Measurements from ENCODE around the gene ASPSCR1.
A peak's percentile ranks its signal among the peaks of the same experiment; 100 is the strongest.
"Not testable (repeated sequence)": the region's sequence is repeated elsewhere in the genome, so short reads cannot be mapped to it uniquely, and the experiment has no call there.

ASPSCR1 gene

GRCh38 chr17:81941484-81942166 is 35.8 kb upstream of the ASPSCR1 start:
- DNase-seq (ENCODE audit: low read depth): no peak

GRCh38 chr17:81942167-81942553 is 35.3 kb upstream of the ASPSCR1 start:
- no peak for DNase-seq (ENCODE audit: low read depth)

GRCh38 chr17:81944858-81945257 is 32.6 kb upstream of the ASPSCR1 start:
- no peak for DNase-seq (ENCODE audit: low read depth)

GRCh38 chr17:81947189-81947588 is 30.2 kb upstream of the ASPSCR1 start, which contains the start of gene MYADML2:
MYADML2 (minus strand) TSS chr17:81947233; CDS start chr17:81941741, 5,492 bp downstream.
- no peak for DNase-seq (ENCODE audit: low read depth)

- DNase-seq (ENCODE audit: low read depth): no peak
These were observed 28.6 kb upstream of the ASPSCR1 start for GRCh38 chr17:81948635-81949378.

- DNase-seq (ENCODE audit: low read depth): no peak
These were observed 26.9 kb upstream of the ASPSCR1 start for GRCh38 chr17:81950501-81950900.

- no peak for DNase-seq (ENCODE audit: low read depth)
These were observed 25.4 kb upstream of the ASPSCR1 start for GRCh38 chr17:81951785-81952684.

GRCh38 chr17:81952792-81953228 is 24.6 kb upstream of the ASPSCR1 start:
- DNase-seq (ENCODE audit: low read depth): no peak

- DNase-seq (ENCODE audit: low read depth): not testable (repeated sequence)
These were observed 24.0 kb upstream of the ASPSCR1 start for GRCh38 chr17:81953443-81953842.

- no peak for DNase-seq (ENCODE audit: low read depth)
These were observed 23.0 kb upstream of the ASPSCR1 start for GRCh38 chr17:81954131-81955057.

- DNase-seq (ENCODE audit: low read depth): no peak
These were observed 22.3 kb upstream of the ASPSCR1 start for GRCh38 chr17:81955058-81955681.

GRCh38 chr17:81955756-81956544 is 21.5 kb upstream of the ASPSCR1 start:
- DNase-seq (ENCODE audit: low read depth): no peak

- DNase-seq (ENCODE audit: low read depth): no peak
These were observed 20.5 kb upstream of the ASPSCR1 start for GRCh38 chr17:81956607-81957589.

- no peak for DNase-seq (ENCODE audit: low read depth)
These were observed 19.6 kb upstream of the ASPSCR1 start for GRCh38 chr17:81957691-81958432.

- DNase-seq (ENCODE audit: low read depth): no peak
These were observed 18.6 kb upstream of the ASPSCR1 start for GRCh38 chr17:81958633-81959342.

- DNase-seq (ENCODE audit: low read depth): peak; percentile 75
These were observed 17.9 kb upstream of the ASPSCR1 start for GRCh38 chr17:81959362-81960129.
